K562 (cell line): ENCODE results near the gene F11R. TPM values are rescaled to one million over a fixed set of nuclear protein-coding genes. Genes with fewer than 3 reads are reported as not detected.

Experiments
- CBFA2T2 ChIP-seq: fragments of 450-650 bp; conservative IDR thresholded peaks from 2 replicates; pipeline ENCODE4 v1.6.1; 2017; ENCODE audit warnings: mild to moderate bottlenecking
- EZH2 ChIP-seq: IDR thresholded peaks from 2 replicates; pipeline ENCODE4 v1.6.1; 2012; ENCODE audit warnings: low read depth, mild to moderate bottlenecking, inconsistent platforms, low read length, borderline replicate concordance
- FOXP1 ChIP-seq: sonication (generic); formaldehyde crosslinking; IDR thresholded peaks from 2 replicates; pipeline ENCODE4 v1.8.0; 2022; ENCODE audit warnings: mild to moderate bottlenecking, missing genetic modification reagents
- HMG20B ChIP-seq: fragments of 250-450 bp; sonication (Bioruptor Pico); IDR thresholded peaks from 2 replicates; pipeline ENCODE4 v1.5.0; 2021; ENCODE audit warnings: mild to moderate bottlenecking
- NFIX ChIP-seq: fragments of 250-450 bp; sonication (Bioruptor Pico); IDR thresholded peaks from 2 replicates; pipeline ENCODE4 v1.4.0; 2020; ENCODE audit warnings: low read depth, mild to moderate bottlenecking, moderate library complexity
- POLR3A ChIP-seq: IDR thresholded peaks from 2 replicates; pipeline ENCODE4 v1.6.1; 2011; ENCODE audit warnings: borderline replicate concordance, mild to moderate bottlenecking, moderate library complexity; ENCODE audit not compliant: insufficient read length, insufficient read depth; ENCODE audit errors: extremely low read depth
- RBBP5 ChIP-seq: fragments of 200-600 bp; sonication (generic); IDR thresholded peaks from 2 replicates; pipeline ENCODE4 v1.6.1; 2012; ENCODE audit warnings: borderline replicate concordance, mild to moderate bottlenecking, low read length, control low read depth, inconsistent platforms; ENCODE audit not compliant: insufficient read depth, poor library complexity, severe bottlenecking
- TEAD4 ChIP-seq, 2 experiments: sonication (generic) in 1 of 2; formaldehyde crosslinking in 1 of 2; IDR thresholded peaks; 2 replicates each; pipeline versions ENCODE4 v1.6.1 to v1.8.0; 2012 to 2022; ENCODE audit warnings: borderline replicate concordance in 1 of 2, inconsistent platforms in 1 of 2, low read length in 1 of 2, mild to moderate bottlenecking in 1 of 2, missing genetic modification reagents in 1 of 2
- TRIM24 ChIP-seq, 2 experiments: fragments of 450-650 bp; IDR thresholded peaks; 2 replicates each; pipeline ENCODE4 v1.6.1; 2016
- polyA plus RNA-seq, 8 experiments: library from polyadenylated mRNA; depleted of rRNA in 4 of 8; stranded (reverse) in 5 of 8; unstranded in 3 of 8; fragments of >200 nt; fragmentation: Nextera tagmentation in 2 of 8; fragmentation: Illumina TruSeq in 1 of 8; extraction: Ambion mirVana in 2 of 8; extraction: Trizol in 1 of 8; gene quantifications; 2 replicates each; pipeline versions ENCODE4 v1.2.1 to v1.2.3, GENCODE V29; 2011 to 2014; ENCODE audit warnings: inconsistent platforms in 1 of 8, missing spikeins in 1 of 8
- total RNA-seq, 7 experiments: library from RNA; depleted of rRNA in 6 of 7; stranded (reverse); fragments of >200 nt in 6 of 7; fragmentation: Illumina TruSeq in 2 of 7; extraction: Trizol in 2 of 7; gene quantifications; 2 replicates each; pipeline versions ENCODE4 v1.2.1 to v1.2.3, GENCODE V29; 2011 to 2021; ENCODE audit warnings: low replicate concordance in 1 of 7
- TF ChIP-seq, protein P1 (sequence below), 2 experiments: fragments of 450-650 bp; formaldehyde crosslinking in 1 of 2; IDR thresholded peaks; 2 replicates each; pipeline versions ENCODE4 v1.4.0 to v1.6.1; 2014 to 2020; ENCODE audit warnings: mild to moderate bottlenecking in 2 of 2, borderline replicate concordance in 1 of 2, low read depth in 1 of 2
- TF ChIP-seq, protein P2 (sequence below): sonication (generic); formaldehyde crosslinking; IDR thresholded peaks from 2 replicates; pipeline ENCODE4 v1.8.1; 2022; ENCODE audit warnings: missing genetic modification reagents
- TF ChIP-seq, protein P3 (sequence below): fragments of 250-450 bp; sonication (Bioruptor Pico); IDR thresholded peaks from 2 replicates; pipeline ENCODE4 v1.5.0; 2021; ENCODE audit warnings: mild to moderate bottlenecking, moderate library complexity
- TF ChIP-seq, protein P4 (sequence below): fragments of 450-650 bp; formaldehyde crosslinking; conservative IDR thresholded peaks from 2 replicates; pipeline ENCODE4 v1.4.0; 2022; ENCODE audit warnings: mild to moderate bottlenecking, missing genetic modification characterization

Gene F11R
- total and polyA plus RNA-seq, 9 of the 15 experiments (the other 6 are each of a cell fraction or from before 2014, with no cell fraction given): 27.4 to 187 (median 52.5) TPM

DNA sequence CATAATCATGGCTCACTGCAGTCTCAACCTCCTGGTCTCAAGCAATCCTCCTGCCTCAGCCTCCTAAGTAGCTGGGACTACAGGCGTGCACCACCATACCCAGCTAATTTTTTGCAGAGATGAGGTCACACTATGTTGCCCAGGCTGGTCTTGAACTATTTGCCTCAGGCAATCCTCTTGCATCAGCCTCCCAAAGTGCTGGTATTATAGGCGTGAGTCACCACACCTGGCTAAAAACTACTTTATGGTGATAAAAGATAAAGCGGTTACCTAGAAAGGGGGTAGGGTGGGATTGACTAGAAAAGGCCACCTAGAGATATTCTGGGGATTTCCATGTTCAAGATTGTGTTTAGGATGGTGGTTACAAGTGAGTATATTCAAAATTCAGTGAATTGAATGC lies 12.8 kb upstream of the F11R start (continued):
- TF ChIP-seq, protein P1, sequence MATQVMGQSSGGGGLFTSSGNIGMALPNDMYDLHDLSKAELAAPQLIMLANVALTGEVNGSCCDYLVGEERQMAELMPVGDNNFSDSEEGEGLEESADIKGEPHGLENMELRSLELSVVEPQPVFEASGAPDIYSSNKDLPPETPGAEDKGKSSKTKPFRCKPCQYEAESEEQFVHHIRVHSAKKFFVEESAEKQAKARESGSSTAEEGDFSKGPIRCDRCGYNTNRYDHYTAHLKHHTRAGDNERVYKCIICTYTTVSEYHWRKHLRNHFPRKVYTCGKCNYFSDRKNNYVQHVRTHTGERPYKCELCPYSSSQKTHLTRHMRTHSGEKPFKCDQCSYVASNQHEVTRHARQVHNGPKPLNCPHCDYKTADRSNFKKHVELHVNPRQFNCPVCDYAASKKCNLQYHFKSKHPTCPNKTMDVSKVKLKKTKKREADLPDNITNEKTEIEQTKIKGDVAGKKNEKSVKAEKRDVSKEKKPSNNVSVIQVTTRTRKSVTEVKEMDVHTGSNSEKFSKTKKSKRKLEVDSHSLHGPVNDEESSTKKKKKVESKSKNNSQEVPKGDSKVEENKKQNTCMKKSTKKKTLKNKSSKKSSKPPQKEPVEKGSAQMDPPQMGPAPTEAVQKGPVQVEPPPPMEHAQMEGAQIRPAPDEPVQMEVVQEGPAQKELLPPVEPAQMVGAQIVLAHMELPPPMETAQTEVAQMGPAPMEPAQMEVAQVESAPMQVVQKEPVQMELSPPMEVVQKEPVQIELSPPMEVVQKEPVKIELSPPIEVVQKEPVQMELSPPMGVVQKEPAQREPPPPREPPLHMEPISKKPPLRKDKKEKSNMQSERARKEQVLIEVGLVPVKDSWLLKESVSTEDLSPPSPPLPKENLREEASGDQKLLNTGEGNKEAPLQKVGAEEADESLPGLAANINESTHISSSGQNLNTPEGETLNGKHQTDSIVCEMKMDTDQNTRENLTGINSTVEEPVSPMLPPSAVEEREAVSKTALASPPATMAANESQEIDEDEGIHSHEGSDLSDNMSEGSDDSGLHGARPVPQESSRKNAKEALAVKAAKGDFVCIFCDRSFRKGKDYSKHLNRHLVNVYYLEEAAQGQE (IDR thresholded peaks at IDR 0.05; ENCODE audit: borderline replicate concordance): no peak
- TF ChIP-seq, protein P1 (CRISPR knock-in tag; IDR thresholded peaks at IDR 0.05; ENCODE audit: low read depth): no peak
- TF ChIP-seq RBBP5: no peak
- TF ChIP-seq, protein P2, sequence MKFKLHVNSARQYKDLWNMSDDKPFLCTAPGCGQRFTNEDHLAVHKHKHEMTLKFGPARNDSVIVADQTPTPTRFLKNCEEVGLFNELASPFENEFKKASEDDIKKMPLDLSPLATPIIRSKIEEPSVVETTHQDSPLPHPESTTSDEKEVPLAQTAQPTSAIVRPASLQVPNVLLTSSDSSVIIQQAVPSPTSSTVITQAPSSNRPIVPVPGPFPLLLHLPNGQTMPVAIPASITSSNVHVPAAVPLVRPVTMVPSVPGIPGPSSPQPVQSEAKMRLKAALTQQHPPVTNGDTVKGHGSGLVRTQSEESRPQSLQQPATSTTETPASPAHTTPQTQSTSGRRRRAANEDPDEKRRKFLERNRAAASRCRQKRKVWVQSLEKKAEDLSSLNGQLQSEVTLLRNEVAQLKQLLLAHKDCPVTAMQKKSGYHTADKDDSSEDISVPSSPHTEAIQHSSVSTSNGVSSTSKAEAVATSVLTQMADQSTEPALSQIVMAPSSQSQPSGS (CRISPR knock-in tag): no peak
- TF ChIP-seq, protein P3, sequence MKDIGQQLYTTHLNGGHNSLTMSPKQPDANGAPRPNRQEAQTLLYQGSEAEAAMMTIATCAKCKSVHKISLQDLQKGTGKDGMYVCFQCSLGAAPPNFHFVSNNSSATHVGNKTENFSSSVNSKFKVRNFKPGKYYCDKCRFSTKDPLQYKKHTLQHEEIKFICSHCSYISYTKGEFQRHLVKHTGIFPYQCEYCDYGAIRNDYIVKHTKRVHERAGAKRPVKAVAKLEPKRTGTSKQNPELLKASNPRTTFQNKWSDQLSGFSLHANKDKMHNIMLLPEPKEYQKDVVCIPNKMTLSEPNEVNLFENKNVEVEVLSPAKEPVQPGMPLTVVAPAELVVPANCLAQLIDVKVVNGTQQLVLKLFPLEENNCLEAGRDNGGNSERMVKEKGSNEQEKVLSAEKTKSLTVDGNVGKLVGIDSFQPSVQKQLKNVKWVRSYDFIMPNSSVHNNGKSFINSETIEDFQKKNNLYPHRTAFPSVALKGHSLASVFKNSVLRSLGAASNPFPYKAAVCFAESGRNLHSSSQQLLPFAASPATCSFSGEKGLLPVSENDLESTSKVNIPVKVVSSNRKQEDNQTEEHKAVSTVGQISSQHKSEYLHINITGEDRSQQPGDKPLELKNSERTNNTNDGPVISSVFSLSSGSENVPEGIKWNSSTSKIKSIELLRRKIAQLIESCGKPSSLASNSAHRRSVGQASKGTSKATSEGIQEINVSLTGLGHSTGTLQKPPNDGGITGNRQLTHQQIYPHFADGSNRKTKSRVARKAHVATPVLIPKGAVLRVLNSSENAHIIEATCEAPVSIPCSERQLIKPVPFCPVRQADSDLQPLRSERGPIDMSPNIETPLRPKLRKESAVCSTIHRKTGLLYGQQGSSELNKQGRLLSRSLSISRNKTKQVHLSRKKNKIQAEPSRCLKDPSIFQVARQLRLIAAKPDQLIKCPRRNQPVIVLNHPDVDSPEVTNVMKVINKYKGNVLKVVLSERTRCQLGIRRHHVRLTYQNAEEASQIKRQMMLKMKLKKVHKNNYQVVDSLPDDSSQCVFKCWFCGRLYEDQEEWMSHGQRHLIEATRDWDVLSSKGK: no peak
- peak; percentile 58 for TF ChIP-seq CBFA2T2
- no peak for TF ChIP-seq EZH2
- TF ChIP-seq FOXP1 (CRISPR knock-in tag): no peak
- TF ChIP-seq, protein P4, sequence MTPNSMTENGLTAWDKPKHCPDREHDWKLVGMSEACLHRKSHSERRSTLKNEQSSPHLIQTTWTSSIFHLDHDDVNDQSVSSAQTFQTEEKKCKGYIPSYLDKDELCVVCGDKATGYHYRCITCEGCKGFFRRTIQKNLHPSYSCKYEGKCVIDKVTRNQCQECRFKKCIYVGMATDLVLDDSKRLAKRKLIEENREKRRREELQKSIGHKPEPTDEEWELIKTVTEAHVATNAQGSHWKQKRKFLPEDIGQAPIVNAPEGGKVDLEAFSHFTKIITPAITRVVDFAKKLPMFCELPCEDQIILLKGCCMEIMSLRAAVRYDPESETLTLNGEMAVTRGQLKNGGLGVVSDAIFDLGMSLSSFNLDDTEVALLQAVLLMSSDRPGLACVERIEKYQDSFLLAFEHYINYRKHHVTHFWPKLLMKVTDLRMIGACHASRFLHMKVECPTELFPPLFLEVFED (CRISPR knock-in tag): no peak
- peak; percentile 36; the same call in 1 of the 2 replicates for TF ChIP-seq TEAD4 (IDR thresholded peaks at IDR 0.05; ENCODE audit: low read length)
- no peak for TF ChIP-seq TEAD4 (CRISPR knock-in tag; IDR thresholded peaks at IDR 0.05; ENCODE audit: borderline replicate concordance)
- peak; percentile 66 to 67 for TF ChIP-seq TRIM24 (IDR thresholded peaks at IDR 0.05)
- no peak for TF ChIP-seq POLR3A
- TF ChIP-seq HMG20B: no peak
- no peak for TF ChIP-seq NFIX
